ENCODE measurements around the gene INHBE. TPM values are rescaled to one million over a fixed set of nuclear protein-coding genes. Genes with fewer than 3 reads are reported as not detected.

The INHBE gene
- total and polyA plus RNA-seq, 4 donors, result 17.6 to 181 (median 110) TPM

GRCh38 chr12:57465747-57466505, 10.8 kb downstream of the INHBE start:
- DNase-seq (ENCODE audit: low spot score), result no peak
- Histone ChIP-seq H3K36me3 (ENCODE audit: control insufficient read depth in 4 of 4, insufficient read depth in 3 of 4, low read depth in 1 of 4, low read length in 3 of 4) (no peaks in the 10 kb centered on the region), H3K4me3 (ENCODE audit: low read depth in 1 of 3, low read length in 3 of 3) (no peak overlapping the region), H3K9ac (ENCODE audit: low read depth in 1 of 2, low read length in 2 of 2) (no peak overlapping the region), H3K9me3 (ENCODE audit: control insufficient read depth in 4 of 4, low read length in 3 of 4) (no peaks in the 10 kb centered on the region), H3K27me3 (ENCODE audit: control insufficient read depth in 4 of 4, insufficient read depth in 4 of 4, low read length in 3 of 4) (no peaks in the 10 kb centered on the region), H3K4me1 (ENCODE audit: control insufficient read depth in 4 of 4, insufficient read depth in 4 of 4, low read length in 3 of 4) (peaks cover 4 to 21% (median 14%) of the 10 kb centered on the region in 4 donors), H3K27ac (ENCODE audit: low read depth in 1 of 2, low read length in 2 of 2) (no peak overlapping the region)
- no peak for TF ChIP-seq SP1 (IDR thresholded peaks at IDR 0.05)
- no peak for TF ChIP-seq JUND (IDR thresholded peaks at IDR 0.05)
- no peak for TF ChIP-seq EGR1 (IDR thresholded peaks at IDR 0.05; ENCODE audit: low read depth in 2 of 2)
- TF ChIP-seq RXRA (IDR thresholded peaks at IDR 0.05), result no peak
- no peak for TF ChIP-seq MAX (IDR thresholded peaks at IDR 0.05)
- TF ChIP-seq, protein P1, sequence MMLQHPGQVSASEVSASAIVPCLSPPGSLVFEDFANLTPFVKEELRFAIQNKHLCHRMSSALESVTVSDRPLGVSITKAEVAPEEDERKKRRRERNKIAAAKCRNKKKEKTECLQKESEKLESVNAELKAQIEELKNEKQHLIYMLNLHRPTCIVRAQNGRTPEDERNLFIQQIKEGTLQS (IDR thresholded peaks at IDR 0.05), result no peak
- TF ChIP-seq, protein P2, sequence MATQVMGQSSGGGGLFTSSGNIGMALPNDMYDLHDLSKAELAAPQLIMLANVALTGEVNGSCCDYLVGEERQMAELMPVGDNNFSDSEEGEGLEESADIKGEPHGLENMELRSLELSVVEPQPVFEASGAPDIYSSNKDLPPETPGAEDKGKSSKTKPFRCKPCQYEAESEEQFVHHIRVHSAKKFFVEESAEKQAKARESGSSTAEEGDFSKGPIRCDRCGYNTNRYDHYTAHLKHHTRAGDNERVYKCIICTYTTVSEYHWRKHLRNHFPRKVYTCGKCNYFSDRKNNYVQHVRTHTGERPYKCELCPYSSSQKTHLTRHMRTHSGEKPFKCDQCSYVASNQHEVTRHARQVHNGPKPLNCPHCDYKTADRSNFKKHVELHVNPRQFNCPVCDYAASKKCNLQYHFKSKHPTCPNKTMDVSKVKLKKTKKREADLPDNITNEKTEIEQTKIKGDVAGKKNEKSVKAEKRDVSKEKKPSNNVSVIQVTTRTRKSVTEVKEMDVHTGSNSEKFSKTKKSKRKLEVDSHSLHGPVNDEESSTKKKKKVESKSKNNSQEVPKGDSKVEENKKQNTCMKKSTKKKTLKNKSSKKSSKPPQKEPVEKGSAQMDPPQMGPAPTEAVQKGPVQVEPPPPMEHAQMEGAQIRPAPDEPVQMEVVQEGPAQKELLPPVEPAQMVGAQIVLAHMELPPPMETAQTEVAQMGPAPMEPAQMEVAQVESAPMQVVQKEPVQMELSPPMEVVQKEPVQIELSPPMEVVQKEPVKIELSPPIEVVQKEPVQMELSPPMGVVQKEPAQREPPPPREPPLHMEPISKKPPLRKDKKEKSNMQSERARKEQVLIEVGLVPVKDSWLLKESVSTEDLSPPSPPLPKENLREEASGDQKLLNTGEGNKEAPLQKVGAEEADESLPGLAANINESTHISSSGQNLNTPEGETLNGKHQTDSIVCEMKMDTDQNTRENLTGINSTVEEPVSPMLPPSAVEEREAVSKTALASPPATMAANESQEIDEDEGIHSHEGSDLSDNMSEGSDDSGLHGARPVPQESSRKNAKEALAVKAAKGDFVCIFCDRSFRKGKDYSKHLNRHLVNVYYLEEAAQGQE (IDR thresholded peaks at IDR 0.05), result no peak
- TF ChIP-seq RAD21 (IDR thresholded peaks at IDR 0.05), result no peak
- no peak for TF ChIP-seq YY1 (IDR thresholded peaks at IDR 0.05)
- TF ChIP-seq, protein P3, sequence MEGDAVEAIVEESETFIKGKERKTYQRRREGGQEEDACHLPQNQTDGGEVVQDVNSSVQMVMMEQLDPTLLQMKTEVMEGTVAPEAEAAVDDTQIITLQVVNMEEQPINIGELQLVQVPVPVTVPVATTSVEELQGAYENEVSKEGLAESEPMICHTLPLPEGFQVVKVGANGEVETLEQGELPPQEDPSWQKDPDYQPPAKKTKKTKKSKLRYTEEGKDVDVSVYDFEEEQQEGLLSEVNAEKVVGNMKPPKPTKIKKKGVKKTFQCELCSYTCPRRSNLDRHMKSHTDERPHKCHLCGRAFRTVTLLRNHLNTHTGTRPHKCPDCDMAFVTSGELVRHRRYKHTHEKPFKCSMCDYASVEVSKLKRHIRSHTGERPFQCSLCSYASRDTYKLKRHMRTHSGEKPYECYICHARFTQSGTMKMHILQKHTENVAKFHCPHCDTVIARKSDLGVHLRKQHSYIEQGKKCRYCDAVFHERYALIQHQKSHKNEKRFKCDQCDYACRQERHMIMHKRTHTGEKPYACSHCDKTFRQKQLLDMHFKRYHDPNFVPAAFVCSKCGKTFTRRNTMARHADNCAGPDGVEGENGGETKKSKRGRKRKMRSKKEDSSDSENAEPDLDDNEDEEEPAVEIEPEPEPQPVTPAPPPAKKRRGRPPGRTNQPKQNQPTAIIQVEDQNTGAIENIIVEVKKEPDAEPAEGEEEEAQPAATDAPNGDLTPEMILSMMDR (IDR thresholded peaks at IDR 0.05; ENCODE audit: low read depth, low read length, missing input control), result no peak
- no peak for TF ChIP-seq GABPA (IDR thresholded peaks at IDR 0.05 in 1 of 2, conservative IDR thresholded peaks at IDR 0.05 in 1 of 2)
- TF ChIP-seq TAF1 (conservative IDR thresholded peaks at IDR 0.05), result no peak
- 79% methylated on average over 14 of the region's 14 CpGs for WGBS

DNA sequence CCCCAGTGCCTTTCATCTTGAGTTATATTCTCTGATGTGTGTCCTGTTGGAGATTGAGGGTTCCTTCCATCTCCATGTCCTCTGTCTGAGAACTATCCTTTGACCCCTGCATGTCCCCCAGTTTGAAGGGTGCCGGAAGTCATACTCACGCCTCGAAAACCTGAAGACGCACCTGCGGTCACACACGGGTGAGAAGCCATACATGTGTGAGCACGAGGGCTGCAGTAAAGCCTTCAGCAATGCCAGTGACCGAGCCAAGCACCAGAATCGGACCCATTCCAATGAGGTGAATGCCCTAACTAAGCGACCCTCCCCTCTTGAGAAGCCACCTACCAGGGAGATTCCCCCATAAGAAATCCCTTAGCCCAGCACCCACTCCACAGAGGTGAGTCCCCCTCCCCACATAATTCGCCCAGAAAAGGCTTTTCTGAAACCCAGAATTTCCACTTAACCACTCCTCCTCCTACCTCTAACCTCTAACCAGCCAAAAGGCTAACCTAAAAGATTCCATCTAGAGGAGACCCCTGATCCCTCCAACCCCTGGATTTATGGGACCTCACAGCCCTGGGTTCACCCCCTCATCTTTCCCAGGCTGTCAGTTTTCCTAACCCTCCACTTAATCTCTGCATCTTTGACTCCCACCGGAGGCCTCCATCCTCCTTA, 12.2 kb downstream of the INHBE start:
- Histone ChIP-seq H3K27me3 (ENCODE audit: control insufficient read depth in 4 of 4, insufficient read depth in 4 of 4, low read length in 3 of 4) (no peaks in the 10 kb centered on the region), H3K4me1 (ENCODE audit: control insufficient read depth in 4 of 4, insufficient read depth in 4 of 4, low read length in 3 of 4) (peaks cover 0 to 9% (median 3%) of the 10 kb centered on the region in 4 donors), H3K9me3 (ENCODE audit: control insufficient read depth in 4 of 4, low read length in 3 of 4) (no peaks in the 10 kb centered on the region), H3K4me3 (ENCODE audit: low read depth in 1 of 3, low read length in 3 of 3) (no peak overlapping the region), H3K36me3 (ENCODE audit: control insufficient read depth in 4 of 4, insufficient read depth in 3 of 4, low read depth in 1 of 4, low read length in 3 of 4) (peaks cover 0 to 2% (median 0%) of the 10 kb centered on the region in 4 donors), H3K27ac (ENCODE audit: low read depth in 1 of 2, low read length in 2 of 2) (no peak overlapping the region), H3K9ac (ENCODE audit: low read depth in 1 of 2, low read length in 2 of 2) (no peak overlapping the region)
- 87% methylated on average over 12 of the region's 12 CpGs for WGBS
- no peak for DNase-seq (ENCODE audit: low spot score)
- TF ChIP-seq, protein P1 (IDR thresholded peaks at IDR 0.05), result no peak
- TF ChIP-seq YY1 (IDR thresholded peaks at IDR 0.05) (no peak), GABPA (IDR thresholded peaks at IDR 0.05 in 1 of 2, conservative IDR thresholded peaks at IDR 0.05 in 1 of 2) (no peak), FOXA1 (IDR thresholded peaks at IDR 0.05) (no peak), JUND (IDR thresholded peaks at IDR 0.05) (no peak), EGR1 (IDR thresholded peaks at IDR 0.05; ENCODE audit: low read depth in 2 of 2) (no peak), SP1 (IDR thresholded peaks at IDR 0.05) (no peak), MAX (IDR thresholded peaks at IDR 0.05) (no peak)
- TF ChIP-seq, protein P4, sequence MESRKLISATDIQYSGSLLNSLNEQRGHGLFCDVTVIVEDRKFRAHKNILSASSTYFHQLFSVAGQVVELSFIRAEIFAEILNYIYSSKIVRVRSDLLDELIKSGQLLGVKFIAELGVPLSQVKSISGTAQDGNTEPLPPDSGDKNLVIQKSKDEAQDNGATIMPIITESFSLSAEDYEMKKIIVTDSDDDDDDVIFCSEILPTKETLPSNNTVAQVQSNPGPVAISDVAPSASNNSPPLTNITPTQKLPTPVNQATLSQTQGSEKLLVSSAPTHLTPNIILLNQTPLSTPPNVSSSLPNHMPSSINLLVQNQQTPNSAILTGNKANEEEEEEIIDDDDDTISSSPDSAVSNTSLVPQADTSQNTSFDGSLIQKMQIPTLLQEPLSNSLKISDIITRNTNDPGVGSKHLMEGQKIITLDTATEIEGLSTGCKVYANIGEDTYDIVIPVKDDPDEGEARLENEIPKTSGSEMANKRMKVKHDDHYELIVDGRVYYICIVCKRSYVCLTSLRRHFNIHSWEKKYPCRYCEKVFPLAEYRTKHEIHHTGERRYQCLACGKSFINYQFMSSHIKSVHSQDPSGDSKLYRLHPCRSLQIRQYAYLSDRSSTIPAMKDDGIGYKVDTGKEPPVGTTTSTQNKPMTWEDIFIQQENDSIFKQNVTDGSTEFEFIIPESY (IDR thresholded peaks at IDR 0.05), result no peak
- TF ChIP-seq, protein P2 (IDR thresholded peaks at IDR 0.05), result no peak
